Measurements from ENCODE around the gene ACTR1A.

ACTR1A gene

DNA sequence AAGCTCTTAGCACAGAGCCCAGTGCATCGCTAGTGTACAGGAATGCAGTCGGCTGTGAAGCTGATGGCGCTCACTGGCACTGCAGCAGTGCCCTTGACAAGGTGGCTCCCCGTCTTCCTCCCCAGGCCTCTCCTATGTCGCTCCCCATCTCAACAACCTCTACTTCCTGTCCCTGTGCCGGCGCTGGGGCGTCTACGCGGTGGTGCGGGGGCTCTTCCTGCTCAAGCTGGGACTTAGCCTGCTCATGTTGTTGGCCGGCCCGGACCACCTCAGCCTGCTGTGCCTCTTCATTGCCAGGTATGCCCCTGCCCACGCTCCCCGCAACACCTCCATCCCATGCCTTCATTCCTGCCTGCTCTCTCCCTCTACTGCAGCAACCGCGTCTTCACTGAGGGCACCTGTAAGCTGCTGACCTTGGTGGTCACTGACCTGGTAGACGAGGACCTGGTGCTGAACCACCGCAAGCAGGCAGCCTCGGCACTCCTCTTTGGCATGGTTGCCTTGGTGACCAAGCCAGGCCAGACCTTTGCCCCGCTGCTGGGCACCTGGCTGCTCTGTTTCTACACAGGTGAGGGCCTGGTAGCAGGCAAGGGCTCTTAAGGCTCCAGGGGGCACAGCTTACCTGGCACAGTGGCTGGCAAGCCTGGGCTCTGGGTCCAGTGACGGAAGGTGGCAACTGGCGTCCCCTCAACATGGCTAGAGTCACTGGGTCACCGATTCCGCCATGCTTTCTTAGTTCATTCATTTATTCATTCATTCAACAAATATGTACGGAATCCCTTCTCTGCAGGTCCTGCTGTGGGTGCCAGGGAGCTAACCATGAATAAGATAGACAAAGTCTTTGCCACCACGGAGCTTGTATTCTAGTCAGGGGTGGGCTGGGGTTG lies 28.8 kb downstream of the ACTR1A start:
- Histone ChIP-seq H3K9me2 (ENCODE audit: low read depth, low read length) (no peaks in the 10 kb centered on the region), H3K27ac (ENCODE audit: low read depth, low read length, poor library complexity, severe bottlenecking) (no peak overlapping the region), H3K36me3 (ENCODE audit: insufficient read depth, low read length) (peaks cover 6% of the 10 kb centered on the region), H4K20me1 (ENCODE audit: insufficient read depth, low read length) (no peaks in the 10 kb centered on the region), H3K9ac (ENCODE audit: low read length) (no peak overlapping the region), H3K27me3 (ENCODE audit: insufficient read depth, low read length) (no peaks in the 10 kb centered on the region), H2AFZ (ENCODE audit: low read length) (no peak overlapping the region), H3K4me1 (ENCODE audit: insufficient read depth, low read length, severe bottlenecking) (no peaks in the 10 kb centered on the region), H3K9me3 (ENCODE audit: low read length) (no peaks in the 10 kb centered on the region), H3F3A (ENCODE audit: insufficient read depth, low read length) (no peaks in the 10 kb centered on the region), H3K4me3 (ENCODE audit: low read depth, low read length, poor library complexity, severe bottlenecking) (no peak overlapping the region), H3K4me2 (ENCODE audit: low read length) (no peak overlapping the region), H3K79me2 (ENCODE audit: insufficient read depth, low read length) (no peaks in the 10 kb centered on the region)
- TF ChIP-seq CTCF (IDR thresholded peaks at IDR 0.05; ENCODE audit: low read length) = no peak
- no peak for TF ChIP-seq EZH2 (IDR thresholded peaks at IDR 0.05; ENCODE audit: borderline replicate concordance, low read length)

GRCh38 chr10:102470579-102471546 lies 31.6 kb downstream of the ACTR1A start:
- Histone ChIP-seq H3K4me2 (ENCODE audit: low read length) (no peak overlapping the region), H3K9me3 (ENCODE audit: low read length) (no peaks in the 10 kb centered on the region), H4K20me1 (ENCODE audit: insufficient read depth, low read length) (no peaks in the 10 kb centered on the region), H3K27ac (ENCODE audit: low read depth, low read length, poor library complexity, severe bottlenecking) (no peak overlapping the region), H2AFZ (ENCODE audit: low read length) (no peak overlapping the region), H3K79me2 (ENCODE audit: insufficient read depth, low read length) (no peaks in the 10 kb centered on the region), H3K9me2 (ENCODE audit: low read depth, low read length) (no peaks in the 10 kb centered on the region), H3K4me3 (ENCODE audit: low read depth, low read length, poor library complexity, severe bottlenecking) (no peak overlapping the region), H3F3A (ENCODE audit: insufficient read depth, low read length) (no peaks in the 10 kb centered on the region), H3K4me1 (ENCODE audit: insufficient read depth, low read length, severe bottlenecking) (no peaks in the 10 kb centered on the region), H3K27me3 (ENCODE audit: insufficient read depth, low read length) (no peaks in the 10 kb centered on the region), H3K9ac (ENCODE audit: low read length) (no peak overlapping the region), H3K36me3 (ENCODE audit: insufficient read depth, low read length) (peaks cover 8% of the 10 kb centered on the region)
- TF ChIP-seq CTCF (IDR thresholded peaks at IDR 0.05; ENCODE audit: low read length) = no peak

GRCh38 chr10:102468683-102469082 lies 33.8 kb downstream of the ACTR1A start:
- Histone ChIP-seq H3K36me3 (ENCODE audit: insufficient read depth, low read length) (peaks cover 8% of the 10 kb centered on the region), H3K27ac (ENCODE audit: low read depth, low read length, poor library complexity, severe bottlenecking) (no peak overlapping the region), H2AFZ (ENCODE audit: low read length) (no peak overlapping the region), H3K9me3 (ENCODE audit: low read length) (no peaks in the 10 kb centered on the region), H4K20me1 (ENCODE audit: insufficient read depth, low read length) (no peaks in the 10 kb centered on the region), H3K79me2 (ENCODE audit: insufficient read depth, low read length) (no peaks in the 10 kb centered on the region), H3K4me3 (ENCODE audit: low read depth, low read length, poor library complexity, severe bottlenecking) (no peak overlapping the region), H3K27me3 (ENCODE audit: insufficient read depth, low read length) (no peaks in the 10 kb centered on the region), H3F3A (ENCODE audit: insufficient read depth, low read length) (no peaks in the 10 kb centered on the region), H3K9ac (ENCODE audit: low read length) (no peak overlapping the region), H3K9me2 (ENCODE audit: low read depth, low read length) (no peaks in the 10 kb centered on the region), H3K4me2 (ENCODE audit: low read length) (no peak overlapping the region), H3K4me1 (ENCODE audit: insufficient read depth, low read length, severe bottlenecking) (peaks cover 3% of the 10 kb centered on the region)
- no peak for TF ChIP-seq CTCF (IDR thresholded peaks at IDR 0.05; ENCODE audit: low read length)
- no peak for TF ChIP-seq EZH2 (IDR thresholded peaks at IDR 0.05; ENCODE audit: borderline replicate concordance, low read length)

Data from OCI-LY1 (cell line).